Measurements from ENCODE around the gene FRRS1.

The FRRS1 gene

GRCh38 chr1:99740141-99740540 lies 26.3 kb downstream of the FRRS1 start:
- Histone ChIP-seq H3K9me2 (replicated peaks; ENCODE audit: insufficient read depth, low read length) (no peaks in the 10 kb centered on the region), H3K4me3 (ENCODE audit: insufficient read depth, low read length, poor library complexity, severe bottlenecking) (no peak overlapping the region), H3F3A (ENCODE audit: insufficient read depth) (no peaks in the 10 kb centered on the region), H3K4me2 (ENCODE audit: low read depth, low read length, poor library complexity, severe bottlenecking) (no peak overlapping the region), H2AFZ (ENCODE audit: low read depth, low read length, severe bottlenecking) (no peak overlapping the region), H3K27ac (ENCODE audit: low read depth, low read length) (no peak overlapping the region), H4K20me1 (ENCODE audit: low read depth, low read length) (no peaks in the 10 kb centered on the region), H3K9me3 (ENCODE audit: insufficient read depth, low read length) (no peaks in the 10 kb centered on the region), H3K9ac (ENCODE audit: low read length) (no peak overlapping the region), H3K36me3 (ENCODE audit: low read length) (0 out of 2 replicates have a peak, but pooled peaks cover 6% of the 10 kb centered on the region), H3K79me2 (ENCODE audit: insufficient read depth, low read length) (no peaks in the 10 kb centered on the region), H3K27me3 (ENCODE audit: low read length) (no peaks in the 10 kb centered on the region)
- TF ChIP-seq, protein P1, sequence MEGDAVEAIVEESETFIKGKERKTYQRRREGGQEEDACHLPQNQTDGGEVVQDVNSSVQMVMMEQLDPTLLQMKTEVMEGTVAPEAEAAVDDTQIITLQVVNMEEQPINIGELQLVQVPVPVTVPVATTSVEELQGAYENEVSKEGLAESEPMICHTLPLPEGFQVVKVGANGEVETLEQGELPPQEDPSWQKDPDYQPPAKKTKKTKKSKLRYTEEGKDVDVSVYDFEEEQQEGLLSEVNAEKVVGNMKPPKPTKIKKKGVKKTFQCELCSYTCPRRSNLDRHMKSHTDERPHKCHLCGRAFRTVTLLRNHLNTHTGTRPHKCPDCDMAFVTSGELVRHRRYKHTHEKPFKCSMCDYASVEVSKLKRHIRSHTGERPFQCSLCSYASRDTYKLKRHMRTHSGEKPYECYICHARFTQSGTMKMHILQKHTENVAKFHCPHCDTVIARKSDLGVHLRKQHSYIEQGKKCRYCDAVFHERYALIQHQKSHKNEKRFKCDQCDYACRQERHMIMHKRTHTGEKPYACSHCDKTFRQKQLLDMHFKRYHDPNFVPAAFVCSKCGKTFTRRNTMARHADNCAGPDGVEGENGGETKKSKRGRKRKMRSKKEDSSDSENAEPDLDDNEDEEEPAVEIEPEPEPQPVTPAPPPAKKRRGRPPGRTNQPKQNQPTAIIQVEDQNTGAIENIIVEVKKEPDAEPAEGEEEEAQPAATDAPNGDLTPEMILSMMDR (IDR thresholded peaks at IDR 0.05; ENCODE audit: insufficient read depth, low read length, poor library complexity, severe bottlenecking) = no peak
- TF ChIP-seq EZH2phosphoT487 (conservative IDR thresholded peaks at IDR 0.05; ENCODE audit: low read length) = no peak

DNA sequence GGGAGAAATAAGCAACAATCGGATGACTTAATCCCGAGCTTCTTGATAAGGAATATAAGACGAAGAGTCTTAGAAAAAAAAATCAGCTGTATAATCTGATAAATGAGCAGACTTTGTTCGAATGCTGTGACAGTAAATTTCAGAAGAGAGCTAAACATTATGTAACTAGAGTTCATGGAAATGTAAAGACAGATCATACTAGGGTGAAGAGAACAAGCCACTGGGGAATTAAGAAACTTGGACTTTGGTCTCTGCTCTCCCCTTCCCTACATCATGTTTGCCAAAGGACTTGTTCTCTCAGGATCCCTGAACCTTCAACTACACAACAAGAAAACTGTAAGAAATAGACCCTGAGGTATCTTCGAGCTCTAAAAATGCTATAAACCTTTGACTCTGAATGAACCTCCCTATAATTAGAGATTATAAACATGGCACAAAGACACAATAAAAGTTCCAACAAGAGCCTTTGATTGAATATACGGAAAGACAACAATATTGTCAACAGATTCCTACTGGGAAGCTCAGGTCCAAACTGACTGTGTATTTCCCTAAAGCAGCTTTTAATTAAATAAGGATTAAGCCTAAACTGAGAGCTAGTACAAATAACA lies 27.5 kb downstream of the FRRS1 start:
- H3K4me2 ChIP-seq (ENCODE audit: low read depth, low read length, poor library complexity, severe bottlenecking) = no peak overlapping the region
- H3K36me3 ChIP-seq (ENCODE audit: low read length) = 0 out of 2 replicates have a peak, but pooled peaks cover 6% of the 10 kb centered on the region
- no peaks in the 10 kb centered on the region for H3K79me2 ChIP-seq (ENCODE audit: insufficient read depth, low read length)
- no peaks in the 10 kb centered on the region for H4K20me1 ChIP-seq (ENCODE audit: low read depth, low read length)
- no peak overlapping the region for H3K4me3 ChIP-seq (ENCODE audit: insufficient read depth, low read length, poor library complexity, severe bottlenecking)
- H3K9me2 ChIP-seq (replicated peaks; ENCODE audit: insufficient read depth, low read length) = no peaks in the 10 kb centered on the region
- H3K27ac ChIP-seq (ENCODE audit: low read depth, low read length) = no peak overlapping the region
- TF ChIP-seq, protein P1 (IDR thresholded peaks at IDR 0.05; ENCODE audit: insufficient read depth, low read length, poor library complexity, severe bottlenecking) = no peak
- TF ChIP-seq EZH2phosphoT487 (conservative IDR thresholded peaks at IDR 0.05; ENCODE audit: low read length) = no peak
- no peaks in the 10 kb centered on the region for H3F3A ChIP-seq (ENCODE audit: insufficient read depth)
- H3K9ac ChIP-seq (ENCODE audit: low read length) = no peak overlapping the region
- no peak overlapping the region for H2AFZ ChIP-seq (ENCODE audit: low read depth, low read length, severe bottlenecking)
- no peaks in the 10 kb centered on the region for H3K9me3 ChIP-seq (ENCODE audit: insufficient read depth, low read length)
- H3K27me3 ChIP-seq (ENCODE audit: low read length) = no peaks in the 10 kb centered on the region

DNA sequence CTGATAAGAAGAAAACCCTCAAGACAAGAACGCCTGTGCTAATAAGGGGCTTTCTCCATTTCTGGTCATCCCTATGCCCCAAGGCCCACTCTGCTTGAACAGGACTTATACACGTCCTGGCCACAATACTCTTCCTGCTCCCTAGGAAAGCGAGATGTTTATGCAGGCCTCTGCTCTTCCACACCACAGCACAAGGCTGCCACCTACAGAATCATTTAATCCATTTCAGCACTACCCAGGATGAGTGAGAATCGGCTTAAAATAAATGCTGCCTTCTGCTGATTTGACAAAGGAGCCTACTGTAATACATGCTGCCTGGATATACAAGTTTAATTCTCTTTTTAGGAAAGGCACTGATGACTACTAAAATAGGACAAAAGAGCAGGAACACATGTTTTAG lies 29.4 kb downstream of the FRRS1 start:
- H3K79me2 ChIP-seq (ENCODE audit: insufficient read depth, low read length) = no peaks in the 10 kb centered on the region
- no peak overlapping the region for H3K4me2 ChIP-seq (ENCODE audit: low read depth, low read length, poor library complexity, severe bottlenecking)
- H2AFZ ChIP-seq (ENCODE audit: low read depth, low read length, severe bottlenecking) = no peak overlapping the region
- H4K20me1 ChIP-seq (ENCODE audit: low read depth, low read length) = no peaks in the 10 kb centered on the region
- no peaks in the 10 kb centered on the region for H3K9me2 ChIP-seq (replicated peaks; ENCODE audit: insufficient read depth, low read length)
- no peaks in the 10 kb centered on the region for H3K27me3 ChIP-seq (ENCODE audit: low read length)
- 0 out of 2 replicates have a peak, but pooled peaks cover 6% of the 10 kb centered on the region for H3K36me3 ChIP-seq (ENCODE audit: low read length)
- no peaks in the 10 kb centered on the region for H3F3A ChIP-seq (ENCODE audit: insufficient read depth)
- no peaks in the 10 kb centered on the region for H3K9me3 ChIP-seq (ENCODE audit: insufficient read depth, low read length)
- H3K9ac ChIP-seq (ENCODE audit: low read length) = no peak overlapping the region
- no peak for TF ChIP-seq EZH2phosphoT487 (conservative IDR thresholded peaks at IDR 0.05; ENCODE audit: low read length)
- TF ChIP-seq, protein P1 (IDR thresholded peaks at IDR 0.05; ENCODE audit: insufficient read depth, low read length, poor library complexity, severe bottlenecking) = no peak
- no peak overlapping the region for H3K27ac ChIP-seq (ENCODE audit: low read depth, low read length)
- H3K4me3 ChIP-seq (ENCODE audit: insufficient read depth, low read length, poor library complexity, severe bottlenecking) = no peak overlapping the region
